ENCODE measurements around the gene PARD3B. TPM values are rescaled to one million over a fixed set of nuclear protein-coding genes. Genes with fewer than 3 reads are reported as not detected.

The PARD3B gene
- polyA plus RNA-seq, 3 donors = 2.0 to 13.6 (median 5.0) TPM

DNA sequence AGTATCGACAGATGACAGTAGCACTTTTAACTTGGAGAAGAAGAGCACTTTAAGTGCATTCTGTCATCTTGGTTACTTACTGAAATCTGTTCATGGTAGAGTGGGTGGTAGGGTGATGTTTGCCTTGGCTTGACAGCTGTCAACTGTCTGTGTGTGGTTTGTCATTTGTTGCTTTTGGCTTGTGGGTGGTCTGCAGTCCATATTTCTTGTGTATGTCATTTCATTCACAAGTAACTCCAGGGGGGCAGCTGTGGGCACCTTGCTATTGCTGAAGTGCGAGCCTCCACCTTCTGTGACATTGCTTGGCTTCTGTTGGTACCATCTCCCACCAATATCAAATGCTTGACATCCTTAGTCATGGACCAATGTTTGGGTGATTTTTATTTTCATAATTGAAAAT lies 825.5 kb downstream of the PARD3B start:
- H3K27ac ChIP-seq (ENCODE audit: low read depth, low read length) = no peak overlapping the region
- 91 to 100% (median 96%) methylated on average over 2 of the region's 2 CpGs for WGBS, 3 donors

DNA sequence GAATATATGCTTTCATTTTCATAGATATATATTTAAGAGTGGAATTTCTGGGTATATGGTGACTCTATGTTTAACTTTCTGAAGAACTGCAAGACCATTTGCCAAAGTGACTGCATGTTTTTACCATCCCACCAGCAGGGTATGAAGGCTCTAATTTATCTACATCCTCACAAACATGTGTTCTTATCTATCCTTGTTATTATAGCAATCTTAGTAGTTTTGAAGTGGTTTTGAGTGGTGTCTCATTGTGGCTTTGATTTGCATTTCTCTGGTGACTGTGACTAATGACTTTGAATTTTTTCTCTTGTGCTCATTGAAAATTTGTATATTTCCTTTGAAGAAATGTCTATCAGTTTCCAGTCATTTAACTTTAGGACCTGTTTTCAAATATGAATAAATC lies 826.9 kb downstream of the PARD3B start:
- no peak overlapping the region for H3K27ac ChIP-seq (ENCODE audit: low read depth, low read length)

DNA sequence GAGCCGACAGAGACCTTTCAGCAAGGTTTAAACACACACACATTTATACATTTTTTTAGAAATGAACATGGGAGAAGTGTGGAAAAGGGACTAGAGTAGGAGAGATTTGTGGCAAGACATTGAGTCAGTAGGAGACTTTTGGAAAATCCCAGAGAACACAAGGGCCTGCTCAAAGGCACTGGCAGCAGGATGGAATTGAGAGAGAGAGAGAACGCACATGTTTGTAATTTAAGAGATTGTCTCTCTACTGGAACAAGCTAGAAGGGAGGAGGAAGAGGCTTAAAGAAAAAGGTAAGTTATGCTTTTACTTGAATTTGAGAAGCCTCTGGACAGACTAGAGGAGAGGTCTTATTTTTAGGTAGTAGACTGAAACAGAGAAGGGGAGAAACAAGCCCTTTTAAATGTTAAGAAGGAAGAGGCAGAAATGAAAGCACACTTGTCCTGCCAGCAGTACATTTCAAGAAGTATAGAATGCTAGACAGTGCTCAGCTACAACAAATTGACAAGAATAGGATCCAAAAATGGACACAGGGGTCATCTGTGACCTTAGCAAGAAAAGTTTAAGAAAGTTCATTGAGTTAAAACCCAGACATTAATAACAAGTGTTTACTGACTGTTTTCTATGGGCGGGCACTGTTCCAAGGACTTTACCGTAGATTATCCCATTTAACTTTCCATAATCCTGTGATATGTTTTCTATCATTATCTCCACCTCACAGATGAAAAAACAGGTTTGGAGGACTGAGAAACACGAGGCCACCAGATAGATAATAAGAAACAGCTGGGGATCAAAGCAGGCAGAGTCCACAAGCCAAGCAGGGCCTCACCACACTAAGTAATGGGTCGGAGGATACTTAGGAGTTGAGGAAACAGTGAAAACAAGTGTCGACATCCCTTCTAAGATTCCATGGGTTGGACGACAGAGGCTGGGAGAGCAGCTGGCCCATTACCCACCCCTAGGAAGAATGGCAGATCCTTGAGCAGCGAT lies 830.5 kb downstream of the PARD3B start:
- H3K27ac ChIP-seq (ENCODE audit: low read depth, low read length) = no peak overlapping the region

DNA sequence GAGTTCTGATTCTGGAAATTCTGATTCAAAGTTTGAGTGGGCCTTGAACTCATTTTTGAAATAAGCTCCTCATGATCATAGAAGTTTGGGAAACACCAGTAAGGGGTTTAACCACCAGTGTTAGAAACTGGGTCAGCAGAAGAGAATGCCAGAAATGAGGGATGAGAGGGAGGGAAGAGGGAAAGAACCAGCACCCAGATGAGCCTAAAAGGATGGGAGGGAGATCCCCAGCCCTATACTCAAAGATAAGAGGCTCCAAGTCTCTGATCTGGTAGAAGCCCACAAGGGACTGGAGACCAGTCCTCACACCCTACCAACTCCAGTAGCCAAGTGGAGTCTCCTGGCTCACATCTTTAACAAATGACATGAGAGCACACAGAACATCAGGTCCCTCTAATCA lies 832.0 kb downstream of the PARD3B start:
- no peak overlapping the region for H3K27ac ChIP-seq (ENCODE audit: low read depth, low read length)

More for the DNA sequence above, 830.5 kb downstream of the PARD3B start:
- WGBS, 3 donors = 73 to 77% (median 75%) methylated on average over 9 of the region's 9 CpGs

DNA sequence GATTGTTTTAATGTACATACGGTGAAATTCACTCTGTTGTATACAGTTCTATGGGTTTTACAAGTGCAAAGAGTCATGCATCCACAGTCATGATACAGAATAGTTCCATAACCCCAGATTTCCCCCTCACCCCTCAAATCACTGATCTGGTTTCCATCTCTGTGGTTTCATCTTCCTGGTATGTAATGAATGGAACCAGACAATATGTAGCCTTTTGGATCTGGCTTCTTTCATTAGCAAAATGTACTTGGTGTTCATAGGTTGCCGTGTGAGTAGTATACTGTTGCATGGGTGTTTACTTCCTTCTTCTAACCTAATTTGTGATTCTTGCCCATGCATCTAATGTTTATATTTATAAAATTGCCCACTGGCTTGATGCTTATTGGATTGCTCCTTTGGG lies 838.3 kb downstream of the PARD3B start:
- WGBS, 3 donors = 95 to 99% (median 97%) methylated on average over 2 of the region's 2 CpGs
- H3K27ac ChIP-seq (ENCODE audit: low read depth, low read length) = no peak overlapping the region

DNA sequence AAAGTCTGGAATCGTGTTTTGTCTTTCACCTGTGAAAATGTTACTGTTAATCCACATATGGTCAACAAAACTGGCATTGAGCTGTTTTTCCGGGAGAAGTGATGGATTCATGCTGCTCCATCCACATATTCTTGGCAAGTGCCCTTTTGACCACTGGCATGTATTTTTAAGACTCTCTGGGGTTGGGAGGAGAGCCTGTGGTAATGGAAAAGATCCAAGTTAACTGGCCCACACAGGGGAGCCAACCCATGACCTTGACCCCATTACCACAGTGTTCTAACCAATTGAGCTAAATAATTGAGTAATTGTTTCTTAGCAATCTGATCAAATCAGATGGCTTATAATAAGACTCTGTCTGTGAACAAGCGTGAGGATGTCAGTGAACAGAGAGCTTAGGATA lies 840.8 kb downstream of the PARD3B start:
- 83 to 90% (median 83%) methylated on average over 3 of the region's 3 CpGs for WGBS, 3 donors
- H3K27ac ChIP-seq (ENCODE audit: low read depth, low read length) = no peak overlapping the region

DNA sequence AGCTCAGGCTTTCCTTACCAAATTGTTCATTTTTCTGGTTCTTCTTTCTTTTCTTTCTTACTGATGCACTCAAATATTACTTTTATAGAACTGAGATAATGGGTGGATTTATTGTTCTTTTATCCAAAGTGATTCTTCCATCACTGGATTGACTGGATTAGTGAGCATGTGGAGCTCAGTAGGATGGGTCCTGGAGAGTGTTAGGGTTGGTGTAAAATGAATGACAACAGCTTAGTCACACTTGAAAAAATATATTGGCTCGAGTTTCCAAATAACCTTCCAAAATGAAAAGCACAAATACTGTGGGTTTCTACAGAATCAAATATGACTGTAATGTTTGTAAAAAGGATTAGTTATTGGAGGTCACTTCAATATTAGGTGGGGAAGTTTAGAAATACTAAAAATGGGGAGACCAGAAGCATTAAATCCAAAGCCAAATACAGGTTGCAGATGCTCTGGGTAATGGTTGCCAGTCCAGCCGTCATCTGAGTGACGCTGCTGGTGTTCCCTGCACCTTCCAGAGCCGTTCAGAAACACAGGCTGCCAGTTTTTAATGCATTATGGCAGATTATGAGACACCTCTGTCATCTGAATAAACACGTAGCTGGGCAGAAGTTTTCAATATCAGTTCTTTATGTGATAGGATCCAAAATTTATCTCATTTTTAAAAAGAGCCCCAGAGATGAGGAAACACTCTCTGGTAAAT lies 842.2 kb downstream of the PARD3B start:
- WGBS, 3 donors = 91 to 93% (median 92%) methylated on average over 5 of the region's 5 CpGs
- no peak overlapping the region for H3K27ac ChIP-seq (ENCODE audit: low read depth, low read length)

DNA sequence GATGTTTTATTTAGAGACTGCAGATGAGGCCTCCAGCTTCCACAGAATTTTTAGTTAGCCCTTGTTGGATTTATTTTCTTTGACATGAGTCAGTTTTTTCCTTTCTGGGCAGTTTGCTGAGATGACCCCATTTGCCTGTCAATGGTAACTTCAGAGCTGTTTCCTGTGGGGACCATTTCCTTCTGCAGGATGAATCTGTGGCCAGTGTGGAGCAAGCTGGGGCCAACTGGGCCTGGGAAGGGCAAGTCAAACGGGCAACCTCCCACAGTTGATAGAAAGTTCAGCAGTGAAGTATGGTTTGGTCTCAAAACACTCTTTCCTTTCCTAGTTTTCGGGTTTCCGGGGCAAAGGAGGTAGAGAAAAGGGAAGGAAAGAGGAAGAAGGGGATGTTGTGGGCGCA lies 845.6 kb downstream of the PARD3B start:
- WGBS, 3 donors = 78 to 89% (median 81%) methylated on average over 4 of the region's 4 CpGs
- no peak overlapping the region for H3K27ac ChIP-seq (ENCODE audit: low read depth, low read length)

DNA sequence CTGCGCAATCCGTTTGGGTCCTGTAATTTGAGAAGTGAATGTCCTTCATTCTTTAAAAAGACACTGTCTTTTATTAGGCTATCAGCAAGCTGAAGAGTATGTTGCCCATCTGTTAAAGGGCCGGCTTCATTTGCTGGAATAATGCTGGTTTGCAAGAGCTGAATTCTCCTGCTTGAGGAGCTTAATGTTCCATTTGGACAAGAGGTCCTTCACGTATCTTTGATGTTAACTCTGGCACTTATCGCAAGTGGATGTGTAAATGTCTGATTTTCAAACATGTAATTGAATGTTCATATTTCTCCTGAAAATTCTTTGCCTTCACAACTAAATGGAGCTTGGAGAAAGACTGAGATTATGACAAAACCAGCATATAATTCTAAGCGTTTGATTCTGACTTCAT lies 856.2 kb downstream of the PARD3B start:
- no peak overlapping the region for H3K27ac ChIP-seq (ENCODE audit: low read depth, low read length)
- WGBS, 3 donors = 92 to 97% (median 94%) methylated on average over 6 of the region's 6 CpGs

DNA sequence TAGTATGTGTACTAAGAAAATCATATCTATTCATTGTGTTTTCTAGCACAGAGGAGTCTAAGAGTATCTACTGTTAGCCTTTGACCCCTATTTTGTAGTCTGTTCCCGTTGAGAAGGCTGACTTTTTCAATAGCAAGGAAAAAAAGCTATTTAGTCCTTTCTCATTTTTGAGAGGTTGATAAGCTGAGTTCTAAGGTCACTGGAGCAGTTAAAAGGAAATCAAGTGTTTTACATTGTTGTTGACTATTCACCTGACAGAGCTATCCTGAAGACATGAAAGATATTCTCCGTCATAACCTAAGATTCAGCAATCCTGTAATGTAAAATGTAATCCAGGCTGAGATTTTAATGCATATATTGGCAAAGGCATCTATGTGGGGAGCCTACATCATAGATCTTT lies 856.7 kb downstream of the PARD3B start:
- H3K27ac ChIP-seq (ENCODE audit: low read depth, low read length) = no peak overlapping the region
- WGBS, 3 donors = 57 to 81% (median 77%) methylated on average over 2 of the region's 2 CpGs

DNA sequence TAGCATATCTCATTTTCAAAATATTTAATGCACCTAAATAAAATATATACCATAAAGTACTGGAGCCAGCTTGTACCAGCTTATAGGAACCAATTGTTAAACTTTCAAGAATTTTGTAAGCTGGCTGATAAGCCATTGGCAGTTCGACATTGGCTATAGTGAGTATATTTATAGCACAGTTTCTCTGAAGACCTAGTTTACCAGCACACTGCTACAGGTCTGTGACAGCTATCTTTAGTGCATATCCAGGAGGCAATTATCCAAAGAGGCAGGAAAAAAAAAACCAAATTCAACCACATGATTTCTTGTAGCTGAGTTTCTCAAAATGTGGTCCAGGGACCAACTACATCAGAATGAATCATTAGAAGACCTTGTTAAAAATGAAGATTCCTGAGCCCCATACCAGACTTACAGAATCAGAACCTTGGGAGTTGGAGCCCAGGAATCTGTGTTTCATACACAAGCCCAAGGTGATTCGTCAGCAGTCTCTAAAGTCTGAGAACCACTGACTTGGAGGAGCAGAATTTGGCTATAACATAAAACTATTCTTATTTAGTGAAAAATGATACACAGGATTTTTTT lies 858.1 kb downstream of the PARD3B start:
- H3K27ac ChIP-seq (ENCODE audit: low read depth, low read length) = no peak overlapping the region
- 93 to 97% (median 95%) methylated on average over 2 of the region's 2 CpGs for WGBS, 3 donors

DNA sequence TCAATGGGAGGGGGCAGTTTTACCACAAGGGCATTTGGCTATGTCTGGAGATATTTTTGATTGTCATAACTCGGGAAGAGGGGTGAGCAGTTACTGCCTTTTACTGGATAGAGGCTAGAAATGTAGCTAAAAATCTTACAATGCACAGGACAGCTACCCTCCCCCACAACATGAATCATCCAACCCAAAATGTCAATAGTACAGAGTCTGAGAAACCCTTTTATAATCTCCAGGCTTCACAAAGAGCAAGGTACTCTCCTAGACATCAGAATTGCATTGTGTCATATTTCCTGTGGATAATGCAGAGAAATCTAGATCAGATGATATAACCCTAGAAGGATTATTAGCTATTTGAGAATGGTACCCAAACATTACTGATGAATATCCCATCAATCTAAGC lies 859.9 kb downstream of the PARD3B start:
- 75 to 97% (median 92%) methylated on average over 1 of the region's 1 CpG for WGBS, 3 donors
- no peak overlapping the region for H3K27ac ChIP-seq (ENCODE audit: low read depth, low read length)

DNA sequence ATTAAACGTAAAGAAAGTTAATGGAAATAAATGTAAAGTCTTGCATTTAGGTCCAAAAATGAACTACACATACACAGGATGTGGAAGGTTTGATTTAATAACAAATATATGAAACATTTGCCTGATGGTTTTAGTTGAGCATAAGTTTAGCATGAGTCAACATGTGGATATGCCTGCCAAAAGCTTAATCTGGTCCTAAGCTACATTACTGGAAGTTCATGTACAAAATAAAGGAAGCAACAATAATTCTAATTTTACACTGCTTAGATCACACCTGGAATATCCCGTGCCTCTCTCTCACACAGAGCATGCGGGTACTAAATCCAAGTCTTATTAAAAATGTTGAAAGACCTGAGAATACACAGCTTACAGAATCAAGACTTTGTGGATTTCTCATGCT lies 860.5 kb downstream of the PARD3B start:
- 61 to 83% (median 66%) methylated on average over 3 of the region's 3 CpGs for WGBS, 3 donors

DNA sequence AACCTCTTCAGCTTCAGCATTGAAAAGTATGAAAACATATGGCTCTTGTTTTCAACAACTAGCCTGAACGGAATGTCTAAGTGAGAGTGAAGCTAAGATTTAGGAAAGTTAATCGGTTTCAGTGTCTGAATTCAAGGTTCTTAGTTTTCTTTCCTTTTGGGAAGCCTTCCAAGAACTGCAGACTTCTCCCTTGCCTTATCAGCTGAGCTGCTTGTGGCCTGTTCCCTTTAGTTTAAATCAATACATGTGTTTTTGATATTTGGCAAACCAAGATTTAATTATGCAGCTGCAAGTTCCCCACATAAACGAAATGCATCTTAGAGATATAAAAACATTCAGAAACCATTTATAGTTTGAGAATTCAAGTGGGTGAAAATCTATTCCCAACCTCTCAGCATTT lies 862.7 kb downstream of the PARD3B start:
- 10 to 13% (median 10%) methylated on average over 3 of the region's 3 CpGs for WGBS, 3 donors
- no peak overlapping the region for H3K27ac ChIP-seq (ENCODE audit: low read depth, low read length)

More for the DNA sequence above, 860.5 kb downstream of the PARD3B start:
- no peak overlapping the region for H3K27ac ChIP-seq (ENCODE audit: low read depth, low read length)

DNA sequence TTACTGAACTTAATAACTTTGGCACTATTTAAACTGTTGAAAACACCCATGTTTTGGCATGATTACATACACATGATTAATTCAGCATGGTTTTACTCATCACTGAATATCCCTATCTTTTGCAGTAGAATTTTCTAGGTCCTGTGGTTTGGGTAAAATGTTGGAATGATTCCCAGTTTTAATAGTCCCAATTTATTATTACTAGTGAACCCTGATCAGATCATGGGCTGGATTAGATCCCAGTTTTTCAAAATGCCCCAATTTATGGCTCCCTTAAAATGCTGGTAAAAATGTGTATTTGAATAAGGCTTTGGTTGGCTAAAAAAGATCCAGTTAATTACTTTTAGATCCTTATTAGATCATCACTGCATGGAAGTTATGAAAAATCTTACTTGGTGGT lies 863.4 kb downstream of the PARD3B start:
- no peak overlapping the region for H3K27ac ChIP-seq (ENCODE audit: low read depth, low read length)

DNA sequence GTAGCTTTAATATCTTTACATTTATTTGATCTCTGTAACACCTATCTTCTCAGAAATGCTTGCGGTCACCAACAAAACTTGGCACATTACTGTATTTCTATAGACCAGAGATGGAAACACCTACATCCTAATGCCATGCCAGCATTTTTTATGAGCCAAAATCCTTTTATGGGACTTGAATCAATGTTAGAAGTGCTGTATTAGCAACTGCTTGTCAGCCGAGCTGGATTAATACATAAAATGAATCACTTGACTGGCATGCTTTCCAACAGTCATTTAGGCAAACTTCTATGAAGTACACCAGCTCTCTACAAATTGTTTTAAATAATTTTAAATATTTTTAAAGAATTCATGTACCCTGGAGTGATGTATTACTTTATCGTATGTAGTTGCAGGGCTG lies 864.1 kb downstream of the PARD3B start:
- 68 to 88% (median 86%) methylated on average over 3 of the region's 3 CpGs for WGBS, 3 donors

DNA sequence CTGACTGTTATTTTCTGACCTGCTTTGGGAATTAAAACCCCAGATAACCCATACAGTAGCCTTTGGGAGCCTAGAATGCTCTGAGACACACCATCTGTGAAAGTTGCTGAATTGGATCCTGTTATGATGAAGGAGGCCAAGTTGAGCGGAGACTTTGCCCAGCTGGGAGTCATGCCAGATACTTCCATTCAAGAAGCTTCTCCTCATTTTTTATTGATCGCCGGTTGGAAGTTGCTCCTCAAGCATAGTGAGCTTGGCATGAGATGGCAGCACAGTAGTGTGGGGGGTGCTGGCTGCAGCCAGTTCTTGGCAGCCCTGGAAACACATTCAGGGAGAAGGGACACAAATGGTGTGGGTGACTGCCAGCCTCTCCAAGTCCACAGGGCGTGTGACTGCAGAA lies 866.3 kb downstream of the PARD3B start:
- H3K27ac ChIP-seq (ENCODE audit: low read depth, low read length) = no peak overlapping the region
- 40 to 68% (median 59%) methylated on average over 4 of the region's 4 CpGs for WGBS, 3 donors

More for the DNA sequence above, 864.1 kb downstream of the PARD3B start:
- no peak overlapping the region for H3K27ac ChIP-seq (ENCODE audit: low read depth, low read length)

DNA sequence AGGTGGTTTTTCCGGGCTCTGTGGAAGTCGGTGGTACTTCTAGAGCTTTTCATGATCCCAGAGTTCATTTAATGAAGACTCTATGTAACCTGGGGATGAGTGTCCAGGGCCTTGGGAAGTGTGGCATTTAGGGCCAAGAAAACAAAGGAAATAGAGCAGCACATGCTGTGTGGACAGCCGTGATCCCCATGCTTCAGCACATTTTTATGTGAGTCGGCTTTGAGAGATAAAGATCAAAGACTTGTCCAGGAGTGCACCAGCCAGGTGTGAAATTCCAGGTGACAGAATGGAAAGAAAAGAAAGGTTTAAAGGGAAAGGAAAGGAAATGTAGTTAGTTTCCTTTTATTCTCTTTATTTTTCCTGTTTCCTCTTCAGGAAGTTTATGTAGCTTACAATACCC lies 879.1 kb downstream of the PARD3B start:
- H3K27ac ChIP-seq (ENCODE audit: low read depth, low read length) = no peak overlapping the region
- 67 to 82% (median 79%) methylated on average over 4 of the region's 4 CpGs for WGBS, 3 donors

DNA sequence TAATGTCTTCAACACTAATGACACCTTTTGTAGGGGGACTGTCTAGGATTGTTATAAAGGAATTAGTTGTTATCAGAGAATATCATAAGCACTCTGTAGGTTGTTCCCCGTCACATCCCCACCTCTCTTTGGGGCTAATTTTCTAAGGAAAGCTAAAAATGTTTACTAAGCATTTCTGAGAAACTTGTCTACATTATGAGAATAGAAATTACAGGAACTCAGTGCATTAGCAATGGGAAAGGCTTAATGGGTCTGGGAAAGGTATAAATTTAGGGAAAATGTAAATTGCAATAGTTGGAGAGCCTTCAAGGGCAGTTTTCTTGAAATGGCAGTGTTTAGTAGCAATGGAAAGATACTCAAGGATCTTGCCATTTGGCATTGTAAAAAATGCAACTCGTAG lies 879.8 kb downstream of the PARD3B start:
- 81 to 94% (median 82%) methylated on average over 2 of the region's 2 CpGs for WGBS, 3 donors
- no peak overlapping the region for H3K27ac ChIP-seq (ENCODE audit: low read depth, low read length)

All from adipose tissue (tissue), 3 donors.